Endothelial cell of umbilical vein (primary cell): ENCODE measurements around the gene SYAP1.

ENCODE experiments used
- CTCF ChIP-seq, 2 donors: IDR thresholded peaks; 1 replicate in 1 of 2; 2 replicates in 1 of 2; pipeline ENCODE4 v1.5.1; 2011; ENCODE audit warnings: low read length in 2 of 2, mild to moderate bottlenecking in 2 of 2, moderate library complexity in 2 of 2, control low read depth in 1 of 2, inconsistent platforms in 1 of 2, low read depth in 1 of 2; ENCODE audit not compliant: insufficient read depth in 1 of 2; ENCODE audit errors: extremely low read depth in 1 of 2
- EZH2 ChIP-seq: IDR thresholded peaks from 2 replicates; pipeline ENCODE4 v1.6.1; 2012; ENCODE audit warnings: borderline replicate concordance, low read depth, mild to moderate bottlenecking, moderate library complexity, low read length, inconsistent platforms; ENCODE audit not compliant: severe bottlenecking
- FOS ChIP-seq: IDR thresholded peaks from 2 replicates; pipeline ENCODE4 v1.6.1; 2011; ENCODE audit warnings: mild to moderate bottlenecking, low read length, moderate library complexity, borderline replicate concordance; ENCODE audit not compliant: insufficient read depth
- MAX ChIP-seq: IDR thresholded peaks from 2 replicates; pipeline ENCODE4 v1.6.1; 2011; ENCODE audit not compliant: insufficient read depth, insufficient read length
- MYC ChIP-seq: IDR thresholded peaks from one replicate; pipeline ENCODE4 v1.6.1; 2011; ENCODE audit warnings: mild to moderate bottlenecking, low read depth, low read length
- POLR2A ChIP-seq: IDR thresholded peaks from 2 replicates; pipeline ENCODE4 v1.6.1; 2012; ENCODE audit warnings: low read depth, mild to moderate bottlenecking, control low read depth, low read length
- POLR2AphosphoS5 ChIP-seq: IDR thresholded peaks from 2 replicates; pipeline ENCODE4 v1.6.1; 2012; ENCODE audit warnings: low read depth, mild to moderate bottlenecking, control low read depth, low read length, moderate library complexity; ENCODE audit not compliant: insufficient read depth

GRCh38 chrX:16719334-16720084, at the start of gene SYAP1:
- TF ChIP-seq EZH2: no peak
- TF ChIP-seq POLR2A: peak; percentile 88
- TF ChIP-seq CTCF (IDR thresholded peaks at IDR 0.05; ENCODE audit: extremely low read depth in 1 of 2, insufficient read depth in 1 of 2, low read depth in 1 of 2, low read length in 2 of 2): no peak
- peak; percentile 91 for TF ChIP-seq POLR2AphosphoS5
- peak; percentile 29 for TF ChIP-seq FOS
- no peak for TF ChIP-seq MAX
- TF ChIP-seq MYC: no peak
